Stimulated activated CD8-positive, alpha-beta memory T cell treated with anti-CD3 and anti-CD28 coated beads, Interleukin-12 subunit alpha, Interleukin-12 subunit beta, amount 100 ng/mL, for 4 hours (primary cell): ENCODE results near the gene FBLN2.

Source experiments
- DNase-seq: peaks from one replicate; pipeline ENCODE4 v3.0.0-alpha.2; 2020; ENCODE audit warnings: low read depth

FBLN2 gene

DNA sequence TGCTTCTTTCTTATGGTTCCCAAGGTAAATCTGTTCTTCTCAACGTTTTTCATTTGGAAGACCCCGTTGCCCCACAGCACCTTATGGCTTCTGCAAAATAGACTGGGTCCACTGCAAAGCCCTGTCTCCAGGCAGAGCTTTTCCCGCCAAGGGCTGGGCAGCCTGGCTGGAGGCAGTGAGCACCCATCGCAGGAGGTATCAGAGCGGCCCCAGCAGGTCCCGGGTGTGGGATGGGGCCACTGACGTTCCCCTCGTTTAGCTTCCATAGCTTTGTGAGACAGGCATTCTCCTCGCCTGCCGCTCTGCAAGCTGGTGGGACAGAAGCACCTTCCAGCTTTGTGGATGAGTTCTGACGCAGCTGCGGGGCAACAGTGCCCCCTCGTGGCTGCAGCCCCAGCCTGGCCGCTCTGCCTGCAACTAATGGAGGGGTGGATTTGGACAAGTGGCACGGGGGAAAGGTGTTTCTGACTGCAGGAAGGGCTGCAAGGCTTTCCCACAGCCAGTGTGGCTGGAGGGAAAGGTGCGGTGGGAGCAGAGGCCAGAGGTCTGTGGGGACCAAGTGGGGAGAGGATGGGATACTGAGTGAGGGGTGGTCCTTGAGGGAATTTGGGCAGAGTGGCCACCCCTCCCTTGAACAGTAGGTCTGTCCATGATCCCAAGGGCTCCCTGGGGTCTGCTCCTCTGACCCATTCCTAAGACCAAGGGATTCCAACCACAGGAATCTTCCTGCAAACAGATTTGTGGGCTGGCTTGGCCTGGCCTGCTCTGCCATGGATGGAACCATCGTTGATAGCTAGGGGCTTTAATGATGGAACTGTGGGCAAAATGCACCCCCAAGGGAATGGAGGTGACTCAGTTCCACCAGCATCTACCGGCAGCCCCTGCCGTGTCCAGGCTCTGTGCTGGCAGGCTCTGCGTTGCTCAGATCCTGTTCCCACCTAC lies 99.4 kb downstream of the FBLN2 start:
- peak; percentile 54 for DNase-seq

DNA sequence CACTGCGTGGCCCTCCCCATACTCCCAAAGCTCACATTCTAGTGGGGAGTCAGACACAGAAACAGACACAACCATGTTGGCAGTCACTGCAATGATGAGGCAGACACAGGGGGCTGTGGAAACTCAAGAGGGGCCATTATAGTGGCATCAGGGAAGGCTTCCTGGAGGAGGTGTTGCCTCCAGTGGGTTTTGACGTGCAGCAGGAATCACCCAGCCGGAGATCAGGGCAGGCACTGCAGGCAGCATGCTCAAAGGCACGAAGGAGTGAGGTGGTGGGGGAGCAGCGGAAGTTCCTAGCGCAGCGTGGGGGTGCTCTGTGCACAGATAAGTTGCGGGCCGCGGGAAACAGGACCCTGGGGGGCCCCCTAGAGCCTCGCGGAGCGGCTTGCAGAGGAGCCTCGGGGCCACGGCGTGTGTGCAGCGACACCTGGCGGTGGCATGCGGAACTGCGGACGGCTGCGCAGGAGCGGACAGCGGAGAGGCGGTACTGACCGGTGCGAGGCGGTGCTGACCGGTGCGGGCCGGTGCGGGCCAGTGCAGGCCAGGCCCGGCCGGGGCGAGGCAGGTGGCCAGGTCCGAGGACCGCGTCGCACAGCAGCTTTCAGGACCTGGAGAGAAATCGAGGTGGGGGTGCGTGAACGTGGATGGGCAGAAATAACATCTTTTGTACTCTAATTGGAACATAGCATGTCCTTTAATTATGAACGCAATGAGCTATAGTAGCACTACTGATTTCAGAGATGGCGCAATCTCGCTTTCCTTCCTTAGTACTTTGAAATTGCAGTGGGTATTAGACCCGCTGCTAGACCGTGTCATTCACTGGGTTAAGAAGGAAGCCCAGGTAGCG lies 101.5 kb downstream of the FBLN2 start:
- DNase-seq = peak; percentile 53

DNA sequence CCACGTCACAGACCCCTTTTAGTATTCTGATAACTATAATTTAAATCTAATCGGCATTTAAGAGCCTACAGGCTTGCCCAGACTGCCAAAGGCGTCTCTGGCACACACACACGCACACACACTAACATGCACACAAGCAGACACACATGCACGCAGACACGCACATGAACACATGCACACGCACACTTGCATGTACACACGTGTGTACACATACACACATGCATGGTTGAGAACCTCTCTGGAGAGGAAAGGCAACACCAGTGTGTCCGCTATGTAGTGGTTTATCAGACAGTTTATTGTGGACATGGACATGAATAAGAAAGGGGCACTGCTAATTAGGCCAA lies 102.1 kb downstream of the FBLN2 start:
- no peak for DNase-seq

DNA sequence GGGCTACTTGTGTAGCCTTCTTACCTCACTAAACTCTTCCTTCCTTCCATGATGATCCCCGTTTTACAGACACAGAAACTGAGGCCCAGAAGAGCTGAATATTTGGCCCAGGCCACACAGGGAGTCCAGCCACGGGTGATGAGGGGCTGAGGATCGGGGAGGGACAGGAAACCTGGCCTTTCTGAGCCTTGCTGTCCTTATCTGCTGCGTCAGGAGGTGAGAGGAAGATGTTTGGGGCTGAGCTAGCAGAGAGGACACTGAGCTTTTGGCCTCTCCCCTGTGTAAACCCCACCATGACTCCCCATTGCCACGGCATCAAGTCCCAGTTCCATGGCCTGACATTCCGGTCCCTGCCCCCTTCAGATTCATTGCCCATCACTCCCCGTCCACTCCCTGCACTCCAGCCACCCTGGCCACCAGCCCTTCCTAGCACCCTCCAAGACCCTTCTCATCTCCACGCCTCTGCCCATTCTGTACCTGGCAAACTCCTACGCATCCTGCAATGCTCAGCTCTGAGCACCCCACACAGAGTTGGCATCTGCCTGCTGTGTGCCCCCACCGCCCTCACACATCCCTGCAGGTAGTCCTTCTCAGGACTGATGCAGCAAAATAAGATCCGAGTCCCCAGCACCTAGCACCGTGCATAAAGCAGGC lies 103.0 kb downstream of the FBLN2 start:
- no peak for DNase-seq

DNA sequence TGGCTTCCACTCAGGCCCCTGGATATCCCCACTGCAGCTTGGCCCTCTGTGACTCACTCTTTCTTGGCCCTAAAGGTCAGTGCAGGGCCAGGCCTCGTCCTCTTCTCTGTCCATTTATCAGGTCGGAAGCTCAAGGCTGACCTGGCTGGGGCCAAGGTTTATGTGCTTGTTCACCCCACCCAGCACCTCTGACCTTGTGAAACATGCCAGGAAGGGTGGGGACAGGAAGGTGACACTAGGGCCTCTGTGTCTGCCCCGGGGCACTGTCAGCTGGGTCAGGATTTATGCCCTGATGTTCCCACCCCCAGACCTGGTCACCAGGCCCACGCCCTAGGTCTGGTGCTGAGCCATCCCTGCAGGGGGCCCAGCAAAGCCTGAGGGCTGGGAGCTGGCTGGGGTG lies 103.8 kb downstream of the FBLN2 start:
- DNase-seq = no peak

DNA sequence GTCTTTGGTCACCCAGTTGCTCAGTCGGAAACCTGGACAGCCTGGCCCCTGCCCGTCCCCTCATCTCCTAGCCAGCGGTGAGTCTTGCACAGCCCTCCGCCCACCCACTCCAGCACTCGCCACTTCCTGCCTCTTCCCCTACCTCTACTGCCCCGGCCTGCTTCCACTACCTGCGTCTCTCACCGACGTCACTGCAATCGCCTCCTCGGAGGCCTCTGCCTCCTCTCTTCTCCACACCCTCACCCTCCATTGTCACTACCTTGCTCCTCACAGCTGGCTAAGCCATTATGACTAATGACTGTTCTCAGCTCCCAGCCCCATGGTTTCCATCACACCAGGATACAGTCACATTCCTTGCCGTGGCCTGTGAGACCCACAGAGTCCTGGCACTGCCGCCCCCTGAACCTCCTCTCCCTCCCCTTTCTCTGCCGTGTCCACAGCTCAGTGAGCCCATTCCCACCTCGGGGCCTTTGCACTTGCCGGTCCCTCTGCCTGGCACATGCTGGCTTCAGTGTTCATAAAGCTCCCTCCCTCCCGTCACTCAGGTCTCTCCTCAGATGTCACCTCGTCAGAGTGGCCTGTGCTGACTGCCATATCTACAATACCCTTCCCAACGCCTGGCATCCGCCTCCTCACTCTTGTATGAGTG lies 104.8 kb downstream of the FBLN2 start:
- no peak for DNase-seq

DNA sequence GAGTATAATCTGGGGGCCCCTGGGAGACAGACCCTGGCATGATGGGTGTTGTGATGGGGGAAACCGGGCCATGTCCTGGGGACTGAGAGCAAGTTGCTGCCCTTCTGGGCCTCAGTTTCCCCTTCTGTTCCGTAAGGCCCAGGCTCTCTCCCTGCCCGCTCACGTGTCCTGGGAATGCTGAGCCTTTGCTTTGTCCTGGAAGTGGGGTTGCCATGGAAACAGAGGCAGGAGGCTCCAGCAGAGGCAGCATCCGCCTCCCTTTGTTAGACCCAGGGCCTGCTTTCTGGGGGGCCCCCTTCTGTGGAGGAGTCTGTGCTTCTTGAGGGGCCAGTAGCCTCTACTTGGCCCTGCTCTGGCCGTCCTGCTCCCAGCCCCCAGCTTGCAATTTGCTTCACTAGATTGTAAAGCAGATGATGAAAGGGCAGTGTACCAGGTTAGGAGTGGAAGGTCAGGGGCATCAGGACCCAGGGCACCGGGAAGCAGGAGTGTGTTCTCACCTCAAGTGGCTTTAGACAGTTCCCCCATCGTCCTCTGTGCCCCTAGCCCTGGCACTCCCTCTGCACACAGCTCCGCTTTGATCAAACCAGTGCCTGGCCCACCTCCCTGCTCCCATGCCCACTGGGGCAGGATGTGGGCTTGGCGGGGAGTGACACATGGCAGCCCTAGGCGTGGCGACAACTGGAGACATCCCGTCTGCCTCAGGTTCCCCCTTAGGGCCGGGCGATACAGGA lies 105.6 kb downstream of the FBLN2 start:
- no peak for DNase-seq

DNA sequence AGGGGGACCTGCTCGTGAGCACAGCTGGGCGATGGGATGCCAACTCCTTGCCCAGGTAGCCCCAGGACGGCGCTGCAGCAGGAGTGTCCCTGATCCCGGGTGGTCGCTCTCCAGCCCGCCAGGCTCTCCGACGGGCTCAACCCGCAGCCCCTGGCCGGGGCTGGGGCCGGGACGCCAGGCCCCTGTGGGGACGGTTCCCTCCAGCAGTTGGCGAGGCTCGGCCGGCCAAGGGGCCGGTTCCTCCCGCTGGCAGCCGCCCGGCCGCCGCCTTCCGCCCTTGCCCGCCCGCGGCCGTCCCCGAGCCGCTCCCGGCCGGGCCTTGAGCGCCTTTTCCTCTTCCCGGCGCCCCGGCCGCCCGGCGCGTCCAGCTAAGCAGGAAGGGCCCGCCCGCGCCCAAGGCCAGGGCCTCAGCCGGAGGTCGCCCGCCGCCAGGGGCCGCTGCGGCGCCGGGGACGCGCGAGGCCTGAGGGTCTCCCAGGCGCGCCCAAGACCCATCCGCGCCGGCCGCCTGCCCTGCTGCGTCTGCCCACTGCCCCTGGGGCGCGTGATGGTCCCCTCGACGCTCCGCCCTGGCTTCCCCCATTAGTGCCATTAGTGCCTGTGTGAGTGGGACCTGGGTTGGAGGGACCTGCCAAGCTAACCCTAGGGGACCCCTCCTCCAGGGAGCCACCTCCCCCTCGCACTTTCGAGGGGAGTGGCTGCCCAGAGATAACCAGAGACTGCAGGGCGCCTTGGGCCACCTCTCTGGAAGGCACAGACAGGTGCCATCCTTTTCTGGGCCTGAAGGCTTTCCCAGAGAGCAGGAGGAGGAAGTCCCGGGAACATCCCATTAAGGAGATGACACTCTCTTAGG lies 106.4 kb downstream of the FBLN2 start:
- no peak for DNase-seq

DNA sequence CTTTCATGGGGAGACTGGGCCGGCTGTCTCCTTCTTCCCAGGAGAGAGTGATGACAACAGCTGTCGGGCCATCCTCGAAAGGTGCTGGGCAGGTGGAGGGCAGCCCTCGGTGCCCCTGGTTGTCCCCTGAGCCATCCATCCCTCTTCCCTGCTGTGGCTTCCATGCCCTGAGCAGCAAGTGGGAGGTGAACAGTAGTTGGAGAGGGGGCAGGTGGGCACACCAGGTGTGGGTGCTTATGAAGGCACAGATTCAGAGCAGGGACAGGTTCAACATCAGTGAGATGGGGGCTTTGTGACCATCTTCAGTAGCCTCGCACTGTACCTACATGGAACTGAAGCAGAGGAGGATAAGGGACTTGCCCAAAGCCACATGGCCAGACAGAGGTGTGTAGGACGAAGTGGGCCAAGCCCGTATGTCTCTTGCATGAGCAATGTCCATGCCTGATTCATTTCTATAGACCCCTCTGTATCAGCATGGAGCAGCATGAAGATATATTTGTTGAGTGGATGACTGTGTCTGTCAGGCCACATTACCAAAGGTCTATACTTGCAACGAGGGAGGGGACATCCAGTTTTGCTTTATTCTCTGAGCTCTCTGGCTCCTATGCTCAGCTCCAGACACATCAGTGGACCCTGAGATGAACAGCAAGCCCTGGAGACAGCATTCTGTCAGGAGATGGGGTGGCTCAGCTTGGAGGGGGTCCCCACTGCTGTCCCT lies 107.8 kb downstream of the FBLN2 start:
- no peak for DNase-seq

DNA sequence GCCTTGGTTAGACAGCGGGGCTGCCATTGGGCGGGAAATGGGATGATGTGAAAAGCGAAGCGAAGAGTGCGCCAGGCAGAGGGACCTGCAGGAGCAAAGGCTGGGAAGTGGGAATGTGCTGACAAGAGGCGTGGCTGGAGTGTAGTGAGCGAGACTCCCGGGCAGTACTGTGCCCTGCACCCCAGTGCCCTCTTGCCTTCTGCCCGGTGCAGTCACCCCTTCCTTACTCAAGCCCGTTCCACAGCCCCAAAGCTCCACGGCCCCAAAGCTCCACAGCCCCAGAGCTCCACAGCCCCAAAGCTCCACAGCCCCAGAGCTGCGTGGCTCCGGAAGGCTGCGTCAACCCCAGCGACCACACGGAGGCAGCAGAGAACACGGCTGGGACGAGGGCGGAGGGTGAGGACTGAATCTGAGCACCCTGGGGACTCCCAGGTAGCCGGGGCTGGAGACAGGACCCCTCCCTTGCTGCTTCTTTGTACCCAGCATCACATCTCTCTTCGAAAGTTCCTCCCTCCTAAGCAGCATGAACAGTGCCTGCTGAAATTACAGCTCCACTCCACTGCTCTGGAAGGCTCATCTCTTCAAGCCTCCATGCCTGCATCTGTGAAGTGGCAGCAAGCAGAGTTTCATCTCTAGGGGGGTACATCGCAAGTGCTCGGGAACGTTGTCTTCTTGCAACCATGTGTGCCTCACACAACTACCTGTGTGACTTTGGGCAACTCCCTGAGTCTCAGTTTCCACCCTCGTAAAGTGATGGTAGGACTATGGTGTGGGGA lies 108.9 kb downstream of the FBLN2 start:
- peak; percentile 26 for DNase-seq

DNA sequence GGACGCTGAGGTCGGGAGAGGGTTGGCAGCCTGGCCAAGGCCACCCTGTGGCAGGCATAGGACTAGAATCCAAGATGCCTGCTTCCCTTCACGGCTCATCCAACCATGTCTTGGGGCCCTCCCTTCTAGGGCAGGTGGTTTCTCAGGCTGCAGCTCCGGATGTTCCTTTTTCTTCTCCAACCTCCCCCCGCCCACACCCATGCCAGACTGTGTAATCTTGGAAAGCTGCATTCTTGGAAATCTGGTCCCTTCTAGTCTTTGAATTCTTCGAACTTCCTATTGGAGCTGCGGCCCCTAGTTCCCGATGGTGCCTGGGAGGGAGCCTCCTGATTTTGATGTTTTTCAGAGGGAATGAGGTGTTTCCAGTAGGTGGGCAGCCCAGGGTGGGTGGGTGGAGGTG lies 109.8 kb downstream of the FBLN2 start:
- no peak for DNase-seq

DNA sequence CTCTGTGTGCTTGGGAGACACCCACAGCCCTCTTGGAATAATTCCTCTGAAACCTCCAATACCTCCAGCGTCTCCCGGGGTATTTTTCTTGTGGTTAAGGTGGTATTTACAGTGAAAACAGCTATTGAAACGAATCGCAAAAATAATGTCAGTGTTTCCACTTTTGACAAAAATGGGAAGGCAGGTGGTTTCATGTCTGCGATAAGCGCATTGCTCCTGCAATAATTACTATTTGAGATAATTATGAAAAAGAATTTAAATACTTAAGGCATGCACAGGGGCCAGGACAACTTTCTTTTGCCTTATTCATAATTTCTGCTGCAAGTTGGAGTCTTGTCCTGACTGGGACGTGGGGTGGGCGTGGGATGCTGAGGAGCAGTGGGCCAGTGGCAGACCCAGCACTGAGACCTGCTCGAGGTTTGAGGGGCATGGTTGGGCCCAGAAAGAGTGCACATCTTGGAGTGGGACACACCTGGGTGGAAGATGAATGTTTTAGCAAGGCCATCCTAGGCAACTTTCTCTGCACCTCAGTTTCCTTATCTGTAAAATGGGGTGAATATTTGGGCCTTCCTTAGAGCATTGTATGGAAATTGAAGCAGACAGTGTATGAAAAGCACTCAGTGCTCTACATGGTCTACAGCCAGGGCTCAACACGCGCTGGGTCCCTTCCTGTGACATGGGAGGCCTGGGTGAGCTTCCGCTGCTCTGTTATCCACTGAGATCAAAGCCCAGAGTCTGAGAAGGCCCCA lies 110.5 kb downstream of the FBLN2 start:
- no peak for DNase-seq

DNA sequence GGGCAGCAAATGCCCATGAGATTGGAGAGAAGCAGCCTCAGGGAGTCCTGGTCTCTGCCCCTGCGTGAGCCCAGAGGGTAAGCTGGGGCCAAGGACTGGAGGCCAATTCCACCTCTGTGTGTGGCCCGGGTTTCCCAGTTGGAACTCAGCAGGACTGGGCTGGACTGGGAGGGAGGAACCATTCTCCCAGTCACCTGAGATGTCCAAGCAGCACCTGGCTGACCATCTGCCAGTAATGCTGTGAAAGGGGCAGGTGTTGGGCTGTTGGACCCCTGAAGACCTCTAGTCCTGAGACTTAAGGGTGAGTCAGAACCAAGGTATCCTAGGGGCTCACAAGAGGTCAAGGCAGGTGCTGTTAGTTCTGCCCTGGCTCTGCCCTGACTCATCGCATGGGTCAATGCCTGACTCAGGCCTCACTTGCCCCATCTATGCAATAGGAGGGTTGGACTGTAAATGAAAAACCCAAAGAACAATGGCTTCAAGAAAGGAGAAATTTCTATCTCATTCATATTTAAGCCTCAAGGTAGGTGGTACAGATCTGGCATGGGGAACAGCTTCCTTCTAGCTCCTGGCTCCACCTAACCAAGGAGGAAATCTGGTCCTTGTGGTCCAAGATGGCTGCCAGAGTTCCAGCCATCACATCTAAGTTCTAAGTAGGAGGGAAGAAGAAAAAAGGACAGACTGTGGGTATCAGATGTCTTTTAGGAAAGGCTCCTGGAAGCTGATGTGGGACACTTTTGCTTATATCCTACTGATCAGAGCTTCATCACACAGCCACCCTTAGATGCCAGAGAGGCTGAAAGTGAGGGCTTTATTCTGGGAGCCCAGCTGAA lies 111.3 kb downstream of the FBLN2 start:
- no peak for DNase-seq

DNA sequence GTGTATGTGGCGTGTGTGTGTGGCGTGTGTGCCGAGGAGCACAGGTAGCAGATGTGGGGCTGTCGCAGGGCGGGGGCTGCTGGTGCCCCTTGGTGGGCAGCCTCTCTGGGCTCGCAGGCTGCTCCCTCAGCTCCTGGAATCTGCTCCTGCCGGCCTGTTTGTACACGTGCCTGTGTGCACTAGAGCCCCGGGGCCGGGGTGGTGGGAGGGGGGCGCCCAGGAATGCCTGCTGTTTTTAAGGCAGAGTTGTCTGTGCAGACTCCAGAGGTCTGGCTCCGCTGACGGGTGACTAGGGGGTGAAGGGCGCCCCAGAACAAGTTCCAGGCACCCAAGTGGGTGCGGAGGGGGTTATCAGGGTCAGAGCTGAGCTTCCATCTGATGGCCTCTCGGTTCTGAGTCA lies 112.2 kb downstream of the FBLN2 start:
- no peak for DNase-seq

DNA sequence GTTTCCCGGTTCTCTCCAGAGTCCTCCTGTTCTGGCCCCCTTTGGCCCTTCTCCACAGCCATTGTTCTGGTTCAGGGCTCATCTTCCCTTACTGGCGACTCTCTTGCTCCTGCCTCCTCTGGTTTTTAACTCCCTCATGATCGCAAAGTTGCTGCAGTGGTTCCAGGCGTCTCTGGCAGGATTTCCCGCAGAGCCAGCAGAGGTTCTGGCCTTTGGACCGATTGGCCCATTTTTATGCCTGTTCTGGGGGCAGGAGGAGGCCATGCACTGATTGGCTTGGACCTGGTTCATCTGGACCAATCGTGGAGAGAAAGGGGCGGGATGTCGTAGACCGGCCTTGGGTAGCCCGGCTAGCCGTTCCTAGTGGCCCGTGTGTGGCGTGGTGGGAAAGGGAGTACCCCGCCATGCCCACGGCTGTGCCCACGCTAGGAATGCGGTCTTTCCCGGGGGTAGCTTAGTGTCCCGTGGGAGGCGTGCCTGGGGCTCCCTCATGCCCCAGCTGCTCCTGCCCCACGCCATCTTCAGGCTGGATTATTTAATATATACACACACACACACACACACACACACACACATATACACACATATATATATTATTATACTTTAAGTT lies 113.4 kb downstream of the FBLN2 start:
- DNase-seq = no peak

DNA sequence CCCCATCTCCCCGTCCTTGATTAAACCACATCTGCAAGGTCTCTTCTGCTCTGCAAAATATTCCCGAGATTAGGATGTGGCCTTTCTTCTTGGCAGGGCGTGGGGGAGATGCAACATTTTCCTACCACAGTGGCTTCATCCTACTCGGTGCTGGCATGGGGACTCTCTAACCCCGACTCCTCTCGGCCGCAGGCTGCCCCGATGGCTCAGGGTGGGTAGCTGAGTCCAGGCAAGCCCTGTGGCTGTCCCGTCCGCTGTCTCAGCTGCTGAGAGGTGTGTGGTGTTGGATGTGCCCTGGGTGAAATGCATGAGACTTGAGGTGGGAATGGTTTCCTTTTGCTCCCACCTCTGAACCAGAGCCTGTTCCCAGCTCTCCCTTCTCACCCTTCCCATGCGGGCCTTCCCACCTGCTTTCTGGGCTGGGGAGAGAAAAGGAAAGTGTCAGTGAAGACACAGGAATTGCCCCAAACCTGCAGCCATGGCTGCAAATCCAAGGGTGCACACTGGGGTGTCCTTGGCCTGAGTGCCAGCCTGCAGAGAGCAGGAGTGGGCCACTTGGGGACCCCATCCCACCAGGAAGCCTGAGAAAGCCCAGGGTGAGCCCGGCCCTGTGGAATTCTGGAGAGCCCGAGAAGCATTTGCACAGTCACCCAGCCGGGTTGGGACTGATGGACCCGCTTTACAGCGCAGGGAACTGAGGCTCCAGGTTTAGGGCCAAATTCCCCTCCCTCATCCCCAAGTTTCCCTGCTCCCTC lies 115.0 kb downstream of the FBLN2 start:
- DNase-seq = no peak
